H1 (cell line): ENCODE data around the gene MADD. TPM values are rescaled to one million over a fixed set of nuclear protein-coding genes. Genes with fewer than 3 reads are reported as not detected.

ENCODE experiments used
- BRCA1 ChIP-seq: IDR thresholded peaks from 2 replicates; pipeline ENCODE4 v1.6.1; 2012; ENCODE audit warnings: low read depth, low read length, improper control_type of control experiment
- FOSL1 ChIP-seq: IDR thresholded peaks from 2 replicates; pipeline ENCODE4 v1.6.1; 2011; ENCODE audit warnings: mild to moderate bottlenecking, low read depth, low read length, moderate library complexity; ENCODE audit not compliant: insufficient read depth
- GTF2F1 ChIP-seq: IDR thresholded peaks from 2 replicates; pipeline ENCODE4 v1.6.1; 2012; ENCODE audit warnings: low read depth, low read length, improper control_type of control experiment, borderline replicate concordance
- RBBP5 ChIP-seq: IDR thresholded peaks from 2 replicates; pipeline ENCODE4 v1.7.1; 2012; ENCODE audit warnings: low read depth, mild to moderate bottlenecking, inconsistent platforms, low read length, moderate library complexity, borderline replicate concordance
- TCF12 ChIP-seq: IDR thresholded peaks from 2 replicates; pipeline ENCODE4 v1.6.1; 2011; ENCODE audit warnings: low read depth, mild to moderate bottlenecking, low read length
- ZNF274 ChIP-seq: IDR thresholded peaks from 2 replicates; pipeline ENCODE4 v1.7.0; 2012; ENCODE audit warnings: low read length, borderline replicate concordance; ENCODE audit errors: extremely low read depth
- polyA plus RNA-seq, 7 experiments: library from polyadenylated mRNA; depleted of rRNA in 3 of 7; stranded (reverse) in 5 of 7; unstranded in 2 of 7; fragments of >200 nt in 5 of 7; fragments of 200-250 nt in 2 of 7; gene quantifications; 1 replicate in 5 of 7; 2 replicates in 1 of 7; 4 replicates in 1 of 7; pipeline versions ENCODE4 v1.2.1 to v1.2.3, GENCODE V29; 2011 to 2013; ENCODE audit warnings: missing spikeins in 2 of 7, mixed read lengths in 2 of 7
- total RNA-seq: library from RNA; stranded (reverse); fragmentation: NEBNext Ultra II Directional; extraction: Animal tissue kit (Norgen Biotek cat#: 25700); gene quantifications from 2 replicates; pipeline ENCODE4 v1.2.1, GENCODE V29; 2021
- TF ChIP-seq, protein P1 (sequence below): IDR thresholded peaks from 2 replicates; pipeline ENCODE4 v1.6.1; 2012; ENCODE audit warnings: inconsistent platforms

MADD gene
- total and polyA plus RNA-seq, 2 of the 8 experiments (the other 6 are each of a cell fraction or from before 2014, with no cell fraction given) = 32.5 to 45.4 TPM

DNA sequence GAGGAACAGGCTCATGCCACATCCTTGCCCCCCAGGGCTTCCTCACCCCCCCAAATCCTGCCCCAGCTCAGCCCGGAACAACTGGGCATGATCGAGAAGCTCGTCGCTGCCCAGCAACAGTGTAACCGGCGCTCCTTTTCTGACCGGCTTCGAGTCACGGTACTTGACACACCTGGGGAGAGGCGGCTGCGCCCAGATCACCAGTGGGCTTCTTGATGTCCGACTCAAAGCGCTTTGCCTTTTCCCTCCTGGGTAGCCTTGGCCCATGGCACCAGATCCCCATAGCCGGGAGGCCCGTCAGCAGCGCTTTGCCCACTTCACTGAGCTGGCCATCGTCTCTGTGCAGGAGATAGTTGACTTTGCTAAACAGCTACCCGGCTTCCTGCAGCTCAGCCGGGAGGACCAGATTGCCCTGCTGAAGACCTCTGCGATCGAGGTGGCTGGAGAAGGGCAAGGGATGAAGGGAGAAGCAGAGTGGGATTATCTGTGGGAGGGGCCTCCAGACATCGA lies 8.6 kb upstream of the MADD start (continued):
- TF ChIP-seq, protein P1, sequence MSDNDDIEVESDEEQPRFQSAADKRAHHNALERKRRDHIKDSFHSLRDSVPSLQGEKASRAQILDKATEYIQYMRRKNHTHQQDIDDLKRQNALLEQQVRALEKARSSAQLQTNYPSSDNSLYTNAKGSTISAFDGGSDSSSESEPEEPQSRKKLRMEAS = no peak
- TF ChIP-seq FOSL1 (no peak), ZNF274 (no peak), BRCA1 (no peak), RBBP5 (no peak), GTF2F1 (no peak), TCF12 (no peak)
- TF ChIP-seq, all 59 proteins: peak for 0
